Midbrain (tissue), 1 donor: ENCODE measurements around the gene TRAIP.

ENCODE experiments used
- DNase-seq: peaks from one replicate; lab custom pipeline; 2025; lab: John Stamatoyannopoulos, UW

TRAIP gene

GRCh38 chr3:49873623-49874022 lies 17.3 kb upstream of the TRAIP start:
- DNase-seq: no peak

- DNase-seq: no peak
Observed at GRCh38 chr3:49872801-49873281, 16.5 kb upstream of the TRAIP start.

DNA sequence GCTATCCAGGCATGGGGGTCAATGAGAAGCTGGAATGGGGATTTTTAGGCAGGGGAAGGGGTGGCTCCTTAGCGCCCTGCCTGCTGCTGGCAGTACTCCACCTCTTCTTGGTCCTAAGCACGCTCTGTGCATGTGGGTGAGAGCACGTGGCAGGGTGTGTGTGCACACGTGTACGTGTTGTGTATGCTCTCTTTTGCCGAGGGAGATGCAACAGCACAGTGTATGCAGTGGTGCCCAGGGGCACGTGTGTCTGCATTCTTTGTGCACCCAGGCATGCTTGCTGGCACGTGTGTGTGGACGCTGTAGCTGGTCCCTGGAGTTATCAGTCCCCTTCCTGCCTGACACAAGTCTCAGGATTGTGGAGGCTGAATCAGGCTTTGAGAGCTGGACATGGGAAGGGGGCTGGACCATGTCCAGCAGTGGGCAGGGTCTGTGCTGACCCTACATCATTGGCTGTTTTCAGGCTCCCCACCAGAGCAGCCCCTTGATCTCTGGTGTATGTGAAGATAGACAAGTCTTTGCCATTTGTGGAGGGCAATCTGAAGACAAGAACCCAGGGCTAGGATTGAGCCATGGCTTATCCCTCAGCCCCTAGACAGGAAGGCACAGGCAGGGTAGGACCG lies 15.3 kb upstream of the TRAIP start:
- no peak for DNase-seq

DNA sequence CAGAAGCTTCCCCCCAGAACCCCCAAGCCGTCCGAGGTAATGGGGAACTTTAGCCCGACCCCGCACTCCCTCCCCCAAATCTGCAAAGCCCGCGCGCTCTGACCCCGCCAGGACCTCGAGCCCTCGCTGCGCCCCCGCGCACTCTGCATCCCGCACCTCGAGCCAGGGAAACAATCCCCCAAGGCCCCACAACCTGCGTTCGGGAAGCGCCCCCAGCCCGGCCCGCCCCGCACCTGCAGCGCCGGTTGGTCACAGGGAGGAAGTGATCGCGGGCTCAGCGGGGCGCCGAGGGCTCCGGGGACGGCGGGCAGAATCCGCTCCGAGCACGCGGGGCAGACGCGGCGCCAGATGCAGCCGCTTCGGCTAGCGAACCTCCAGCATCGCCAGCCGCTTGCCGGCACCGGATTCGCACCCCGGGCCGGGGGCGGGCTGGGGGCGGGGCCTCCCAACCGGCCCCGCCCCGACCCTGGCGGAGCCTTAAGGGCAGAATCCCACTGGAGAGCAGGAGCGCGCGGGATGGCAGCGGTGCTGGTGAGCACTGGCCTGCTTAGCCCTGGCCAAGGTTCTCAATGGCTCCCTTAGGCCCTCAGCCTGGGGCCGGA lies 13.3 kb upstream of the TRAIP start, which contains the start of gene CAMKV:
CAMKV (minus strand) TSS at position 382 of the 602 bp plus-strand sequence. CDS start 7,518 bp downstream, outside the sequence.
- DNase-seq: no peak

DNA sequence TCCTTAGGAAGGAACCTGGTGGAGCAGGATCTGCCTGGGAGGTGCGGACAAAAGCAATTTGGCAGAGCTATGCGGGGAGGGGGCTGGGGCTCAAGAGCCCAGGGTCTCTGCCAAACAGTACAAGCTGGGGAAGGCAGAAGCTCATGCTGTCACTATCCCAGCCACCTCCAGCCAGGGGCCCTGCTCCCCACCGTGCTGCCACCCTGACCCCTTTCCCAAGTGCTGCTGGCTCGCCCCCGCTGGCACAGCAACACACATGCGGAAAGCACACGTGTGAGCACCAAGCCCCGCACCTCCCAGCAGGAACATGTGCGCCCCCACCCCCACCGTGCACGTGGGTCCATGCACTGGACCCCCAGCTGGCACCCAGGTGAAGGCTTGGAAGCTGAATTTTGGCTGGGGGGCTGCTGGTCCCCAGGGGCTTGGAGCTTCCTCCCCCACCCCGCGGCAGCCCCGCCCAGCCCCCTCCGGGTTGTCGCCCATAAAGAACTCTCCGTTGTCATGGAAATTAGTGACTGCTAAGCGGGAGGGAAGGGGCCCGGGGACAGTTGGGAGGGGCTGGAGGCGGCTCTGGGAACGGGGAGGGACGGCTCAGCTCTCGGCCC lies 12.6 kb upstream of the TRAIP start:
- no peak for DNase-seq

DNA sequence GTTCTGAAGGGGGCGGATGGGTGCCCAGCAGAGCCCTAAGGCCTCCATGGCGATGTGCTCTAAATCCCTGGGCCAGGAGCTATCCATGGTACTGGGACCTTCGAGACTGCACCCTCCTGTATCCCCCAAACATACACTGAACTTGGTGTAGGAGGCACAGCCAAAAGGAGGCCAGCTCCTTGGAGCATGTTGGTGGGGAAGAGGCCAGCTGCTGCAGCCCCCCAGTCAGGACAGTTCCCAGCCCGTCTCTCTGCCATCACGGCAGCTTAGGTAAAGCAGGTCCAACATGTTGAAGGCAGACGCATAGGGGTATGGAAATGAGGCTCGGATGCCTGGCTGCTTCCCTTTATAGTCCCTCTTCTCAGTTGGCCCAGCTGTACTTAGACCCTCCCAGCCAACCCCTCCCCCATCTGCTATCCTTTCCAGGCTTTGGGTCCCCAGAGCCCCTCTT lies 11.5 kb upstream of the TRAIP start:
- no peak for DNase-seq

DNA sequence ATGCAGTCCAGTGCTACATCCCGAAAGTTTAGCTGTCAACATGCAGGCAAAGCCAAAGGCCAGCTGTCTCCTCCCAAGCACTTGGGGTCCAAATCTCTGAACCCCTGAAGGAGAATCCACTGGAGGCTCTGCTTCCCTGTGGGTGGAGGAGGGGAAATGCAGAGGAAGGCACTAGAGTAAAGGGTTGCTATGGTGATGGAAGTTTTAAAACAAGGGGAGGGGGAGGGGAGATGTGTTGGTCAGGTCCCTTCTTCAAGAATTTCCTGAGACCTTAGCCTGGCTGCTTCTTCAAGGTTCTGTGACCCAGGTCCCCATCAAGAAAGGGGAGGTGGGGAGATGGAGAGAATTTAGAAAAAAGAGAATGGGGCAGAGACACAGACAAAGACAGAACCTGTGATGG lies 11.0 kb upstream of the TRAIP start:
- no peak for DNase-seq

DNA sequence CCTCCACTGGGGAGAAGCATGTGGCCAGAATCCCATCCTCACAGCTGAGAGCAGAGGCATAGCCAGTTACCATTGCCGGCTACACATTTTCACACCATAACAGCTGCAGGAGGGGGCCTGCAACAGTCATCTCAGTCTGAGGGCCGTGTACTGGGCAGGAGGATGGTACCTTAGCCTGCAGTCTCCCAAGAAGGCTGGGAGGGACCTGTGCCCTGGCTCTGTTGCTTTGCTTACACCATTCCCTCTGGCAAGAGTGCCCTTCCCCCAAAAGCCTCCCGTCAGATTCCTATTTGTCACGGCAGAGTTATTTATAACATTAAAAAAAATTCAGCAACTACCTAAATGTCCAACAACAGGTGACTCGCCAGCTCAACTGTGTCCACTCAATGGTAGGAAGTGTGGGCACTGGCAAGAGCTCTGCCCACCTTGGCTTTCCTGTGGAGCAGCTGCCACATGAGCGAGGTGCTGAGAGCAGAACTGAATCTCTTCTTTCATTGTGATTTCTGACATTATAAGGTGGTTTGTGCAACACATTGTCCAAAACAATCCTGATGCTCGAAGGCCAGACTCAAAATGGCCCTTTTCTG lies 8.9 kb upstream of the TRAIP start:
- DNase-seq: no peak

DNA sequence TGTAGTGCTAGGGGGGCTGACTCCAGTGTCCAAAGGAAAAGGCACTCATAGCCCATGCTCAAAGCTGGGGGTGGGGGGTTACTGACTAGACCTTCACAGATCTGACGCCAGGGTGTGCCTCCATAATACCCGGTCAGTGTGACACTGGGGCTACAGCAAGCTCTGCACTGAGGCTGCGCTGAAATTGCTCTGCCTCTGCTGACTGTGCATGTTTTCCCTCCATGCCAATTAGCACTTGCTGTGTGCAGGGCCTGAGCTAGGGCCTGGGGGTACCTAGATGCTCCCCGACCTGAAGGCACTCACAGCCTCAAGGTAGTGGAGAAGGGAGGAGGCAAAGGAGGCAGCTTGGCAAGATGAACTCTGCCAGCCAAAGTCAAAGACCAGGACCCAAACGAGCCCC lies 8.1 kb upstream of the TRAIP start:
- no peak for DNase-seq

- DNase-seq: no peak
Observed at GRCh38 chr3:49859576-49860305, 3.4 kb upstream of the TRAIP start.

DNA sequence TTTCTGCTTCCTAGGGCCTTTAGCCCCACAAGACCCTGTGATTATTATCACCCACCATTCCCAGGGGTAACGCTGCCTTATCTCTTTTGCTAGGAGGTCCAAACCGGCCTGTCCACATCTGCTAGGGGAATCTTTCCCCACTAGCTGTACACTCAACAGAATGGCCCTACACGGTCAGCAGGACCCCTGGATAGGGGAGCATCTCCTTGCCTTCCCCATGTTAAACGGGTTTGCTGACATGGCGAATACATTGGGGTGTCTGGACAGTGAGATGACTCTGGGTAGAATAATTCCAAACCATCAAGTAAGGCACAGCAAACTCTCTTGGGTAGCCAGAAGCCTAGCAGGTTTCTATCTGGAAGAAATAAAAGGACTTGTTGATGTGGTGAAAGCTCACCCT lies 702 bp downstream of the TRAIP start:
- no peak for DNase-seq

DNA sequence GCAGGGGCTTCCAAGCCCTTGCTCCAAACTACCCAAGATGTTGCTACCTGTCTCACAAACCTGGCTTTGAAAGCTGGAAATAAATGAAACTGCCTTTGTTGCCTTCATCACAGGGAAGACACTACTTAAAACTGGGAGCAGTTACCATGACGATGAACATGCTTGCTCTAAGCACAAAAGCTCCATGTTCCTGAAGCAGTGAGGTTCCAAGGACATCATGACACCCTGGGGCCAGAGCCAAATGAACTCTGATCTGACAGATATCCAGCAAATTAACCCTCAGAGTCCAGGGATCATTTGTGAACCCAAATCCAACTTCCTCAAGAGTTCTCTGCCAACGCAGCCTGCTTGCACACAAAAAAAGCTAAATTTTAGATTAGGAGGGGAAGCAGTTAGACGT lies 10.7 kb downstream of the TRAIP start:
- no peak for DNase-seq

- no peak for DNase-seq
Observed at GRCh38 chr3:49844464-49845183, 11.7 kb downstream of the TRAIP start.

GRCh38 chr3:49842843-49843517 lies 13.4 kb downstream of the TRAIP start:
- no peak for DNase-seq

DNA sequence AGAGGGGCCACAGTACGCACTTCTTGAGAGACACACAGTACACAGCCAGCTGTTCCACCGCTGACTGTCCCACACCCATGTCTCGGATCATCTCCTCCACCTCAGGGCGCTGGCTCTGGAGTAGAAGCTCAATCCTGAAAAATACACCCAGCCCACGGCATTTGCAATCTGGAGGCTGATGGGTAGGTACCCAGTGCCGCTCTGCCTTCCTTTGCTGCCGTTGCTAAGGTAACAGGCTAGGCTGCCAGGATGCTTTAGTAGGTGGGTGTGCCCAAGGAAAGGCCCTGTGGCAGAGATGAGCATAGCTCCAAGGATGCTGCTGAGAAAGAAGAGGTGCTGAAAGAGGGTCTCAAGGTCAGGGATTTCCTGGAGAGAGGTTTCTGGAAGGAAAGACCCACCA lies 14.6 kb downstream of the TRAIP start:
- DNase-seq: no peak

DNA sequence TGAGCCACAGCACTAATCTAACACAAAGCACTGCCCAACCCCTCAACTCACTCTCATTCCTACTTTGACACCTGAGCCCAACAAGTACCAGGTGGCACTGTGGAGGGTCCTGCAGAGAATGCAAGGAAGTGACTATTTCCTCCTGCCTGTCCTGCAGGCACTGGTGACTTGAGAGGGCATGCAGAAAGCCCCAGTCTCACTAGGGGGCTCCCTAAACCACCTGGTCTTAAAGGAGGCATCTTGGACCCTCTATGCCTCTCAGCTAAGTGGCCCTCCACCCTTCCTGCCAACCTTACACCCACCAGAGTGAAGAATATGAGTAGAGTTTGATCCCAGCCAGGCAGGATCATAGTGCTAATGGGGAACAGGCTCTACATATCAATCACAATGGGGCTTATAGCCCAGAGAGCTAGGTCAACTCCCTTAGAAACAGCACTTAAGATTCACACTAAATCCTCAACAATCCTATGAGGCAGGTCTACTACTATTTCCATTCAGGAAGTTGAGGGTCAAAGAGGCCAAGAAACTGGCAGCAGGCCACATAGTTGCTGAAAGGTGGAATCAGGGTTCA lies 15.2 kb downstream of the TRAIP start:
- no peak for DNase-seq

DNA sequence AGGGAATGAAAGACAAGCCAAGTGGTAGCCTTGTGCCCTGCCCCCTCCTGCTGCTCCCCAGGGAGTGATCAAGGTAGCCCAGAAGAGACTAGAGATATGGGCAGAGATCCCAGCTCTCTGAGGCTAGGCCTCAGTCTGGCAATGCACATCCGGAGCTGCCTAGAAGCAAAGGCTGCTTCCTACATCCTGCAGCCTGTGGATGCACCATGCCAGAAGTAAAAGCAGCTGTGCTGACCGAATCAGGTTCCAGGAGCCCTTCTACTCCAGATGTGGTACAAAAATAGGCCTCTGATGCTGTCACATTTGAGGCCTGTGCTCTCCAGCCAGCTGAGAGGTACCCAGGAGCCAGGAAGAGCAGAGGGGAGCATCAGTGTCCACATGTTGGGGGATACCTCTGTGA lies 16.0 kb downstream of the TRAIP start:
- no peak for DNase-seq

DNA sequence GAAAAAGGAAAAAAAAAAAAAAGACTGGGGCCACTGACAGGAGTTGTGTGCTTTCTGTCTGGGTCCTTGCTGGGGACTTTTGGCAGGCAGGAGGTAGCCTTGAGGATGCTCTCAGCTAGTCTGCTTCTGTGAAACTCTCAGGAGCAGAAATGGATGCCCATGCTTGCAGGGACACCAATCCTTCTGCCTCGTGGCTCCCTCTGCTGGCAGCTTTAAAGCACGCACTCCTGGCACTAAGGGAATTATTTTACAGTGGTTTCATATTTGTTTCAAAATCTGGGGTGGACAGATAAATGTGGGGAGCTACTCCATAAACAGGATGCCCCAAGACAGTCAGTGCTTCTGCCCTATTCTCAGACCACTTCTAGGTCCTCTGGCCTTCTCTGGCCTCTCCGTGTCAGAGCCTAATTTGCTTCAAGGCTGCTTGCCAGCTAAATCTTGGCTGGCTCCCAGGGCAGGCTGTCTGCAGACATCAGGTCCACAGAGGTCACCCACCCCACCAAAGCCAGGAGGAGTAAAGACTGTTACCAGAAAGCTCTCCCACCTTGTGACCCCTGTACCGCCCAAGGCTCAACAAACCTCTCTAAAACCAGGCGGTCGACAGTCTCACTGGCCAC lies 17.1 kb downstream of the TRAIP start:
- peak; percentile 86 for DNase-seq

- DNase-seq: no peak
Observed at GRCh38 chr3:49831341-49831740, 25.0 kb downstream of the TRAIP start.

GRCh38 chr3:49826016-49826415 lies 30.3 kb downstream of the TRAIP start:
- DNase-seq: peak; percentile 21
